Hepatocyte (in vitro differentiated cells): ENCODE data around the gene PDE1C.

Source experiments
- EZH2phosphoT487 ChIP-seq: fragments of 200-600 bp; sonication (generic); IDR thresholded peaks from one replicate; pipeline ENCODE4 v1.6.1; 2018; ENCODE audit warnings: antibody characterized with exemption, mild to moderate bottlenecking, low read depth, moderate library complexity; ENCODE audit not compliant: unreplicated experiment, severe bottlenecking
- TF ChIP-seq, protein P1 (sequence below): fragments of 200-600 bp; sonication (generic); IDR thresholded peaks from 2 replicates; pipeline ENCODE4 v1.5.1; 2016; ENCODE audit warnings: antibody characterized with exemption, mild to moderate bottlenecking; ENCODE audit not compliant: poor library complexity

GRCh38 chr7:31764462-31764861, 305.7 kb downstream of the PDE1C start:
- TF ChIP-seq, protein P1, sequence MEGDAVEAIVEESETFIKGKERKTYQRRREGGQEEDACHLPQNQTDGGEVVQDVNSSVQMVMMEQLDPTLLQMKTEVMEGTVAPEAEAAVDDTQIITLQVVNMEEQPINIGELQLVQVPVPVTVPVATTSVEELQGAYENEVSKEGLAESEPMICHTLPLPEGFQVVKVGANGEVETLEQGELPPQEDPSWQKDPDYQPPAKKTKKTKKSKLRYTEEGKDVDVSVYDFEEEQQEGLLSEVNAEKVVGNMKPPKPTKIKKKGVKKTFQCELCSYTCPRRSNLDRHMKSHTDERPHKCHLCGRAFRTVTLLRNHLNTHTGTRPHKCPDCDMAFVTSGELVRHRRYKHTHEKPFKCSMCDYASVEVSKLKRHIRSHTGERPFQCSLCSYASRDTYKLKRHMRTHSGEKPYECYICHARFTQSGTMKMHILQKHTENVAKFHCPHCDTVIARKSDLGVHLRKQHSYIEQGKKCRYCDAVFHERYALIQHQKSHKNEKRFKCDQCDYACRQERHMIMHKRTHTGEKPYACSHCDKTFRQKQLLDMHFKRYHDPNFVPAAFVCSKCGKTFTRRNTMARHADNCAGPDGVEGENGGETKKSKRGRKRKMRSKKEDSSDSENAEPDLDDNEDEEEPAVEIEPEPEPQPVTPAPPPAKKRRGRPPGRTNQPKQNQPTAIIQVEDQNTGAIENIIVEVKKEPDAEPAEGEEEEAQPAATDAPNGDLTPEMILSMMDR = no peak
- no peak for TF ChIP-seq EZH2phosphoT487
